Natural killer cell (primary cell): ENCODE data around the gene MSS51. TPM values are rescaled to one million over a fixed set of nuclear protein-coding genes. Genes with fewer than 3 reads are reported as not detected.

Source experiments
- ATAC-seq, 3 donors: fragments of 150-1000 bp in 2 of 3; fragments of 200-7000 bp in 1 of 3; cut with Tn5 transposase; 1 replicate in 1 of 3; 2 replicates in 2 of 3; pipeline ENCODE4 v1.10.0; 2021; ENCODE audit warnings: mild to moderate bottlenecking in 2 of 3, moderate library complexity in 2 of 3
- DNase-seq, 2 donors: peaks; one replicate each; pipeline versions ENCODE4 v3.0.0 to v3.0.0-alpha.2; 2013 to 2021; ENCODE audit warnings: mixed read lengths in 1 of 2
- H3K27ac ChIP-seq: one replicate; pipeline ENCODE4 v1.5.1; 2013; ENCODE audit warnings: mild to moderate bottlenecking, low read length
- H3K27me3 ChIP-seq: one replicate; pipeline ENCODE4 v1.6.1; 2013; ENCODE audit warnings: low read length; ENCODE audit not compliant: control insufficient read depth, insufficient read depth
- H3K36me3 ChIP-seq: one replicate; pipeline ENCODE4 v1.6.1; 2013; ENCODE audit warnings: low read length; ENCODE audit not compliant: control insufficient read depth, insufficient read depth
- H3K4me1 ChIP-seq: one replicate; pipeline ENCODE4 v1.6.1; 2013; ENCODE audit warnings: low read length; ENCODE audit not compliant: control insufficient read depth, insufficient read depth
- H3K4me3 ChIP-seq: one replicate; pipeline ENCODE4 v1.5.1; 2013; ENCODE audit warnings: low read length
- H3K9me3 ChIP-seq: one replicate; pipeline ENCODE4 v1.6.1; 2013; ENCODE audit warnings: low read length; ENCODE audit not compliant: control insufficient read depth, insufficient read depth
- H3K27ac Mint-ChIP-seq, 2 donors: one replicate each; pipeline ENCODE4 v1.8.0; 2022; ENCODE audit warnings: mild to moderate bottlenecking in 2 of 2, mixed read lengths in 2 of 2, moderate library complexity in 1 of 2
- H3K27me3 Mint-ChIP-seq, 2 donors: one replicate each; pipeline ENCODE4 v1.8.0; 2022; ENCODE audit warnings: low read depth in 2 of 2, mixed read lengths in 2 of 2
- H3K36me3 Mint-ChIP-seq: one replicate; pipeline ENCODE4 v1.8.0; 2022; ENCODE audit warnings: mixed read lengths
- H3K4me1 Mint-ChIP-seq, 2 donors: one replicate each; pipeline ENCODE4 v1.8.0; 2022; ENCODE audit warnings: mixed read lengths in 2 of 2
- H3K4me3 Mint-ChIP-seq: one replicate; pipeline ENCODE4 v1.8.0; 2022; ENCODE audit warnings: mild to moderate bottlenecking, moderate library complexity, mixed read lengths
- H3K9me3 Mint-ChIP-seq, 2 donors: one replicate each; pipeline ENCODE4 v1.8.0; 2022; ENCODE audit warnings: mixed read lengths in 2 of 2
- CTCF ChIP-seq: fragments of 200-600 bp; IDR thresholded peaks from one replicate; pipeline ENCODE4 v1.8.0; 2022; ENCODE audit warnings: antibody characterized with exemption
- WGBS: methylation state at CpG from one replicate; pipeline ENCODE4 v1.1.7; 2013; ENCODE audit warnings: missing lambda C conversion rate; ENCODE audit not compliant: insufficient coverage; 5-methylcytosine and 5-hydroxymethylcytosine counted together
- intact Hi-C: fragments of 100-400 bp; cut with micrococcal nuclease; formaldehyde crosslinking; loops from one replicate; pipeline ENCODE4 v1.14.2; 2022
- total RNA-seq, 4 donors: library from RNA; stranded (reverse); fragments of 120-200 nt in 1 of 4; gene quantifications; one replicate each; pipeline versions ENCODE4 v1.2.3 to v1.2.4, GENCODE V29; 2013 to 2022

Gene MSS51
- total RNA-seq, 3 donors from 2014 or later (not counting 1 experiment from before 2014, with no cell fraction given), result 3.1 to 4.8 (median 4.5) TPM

DNA sequence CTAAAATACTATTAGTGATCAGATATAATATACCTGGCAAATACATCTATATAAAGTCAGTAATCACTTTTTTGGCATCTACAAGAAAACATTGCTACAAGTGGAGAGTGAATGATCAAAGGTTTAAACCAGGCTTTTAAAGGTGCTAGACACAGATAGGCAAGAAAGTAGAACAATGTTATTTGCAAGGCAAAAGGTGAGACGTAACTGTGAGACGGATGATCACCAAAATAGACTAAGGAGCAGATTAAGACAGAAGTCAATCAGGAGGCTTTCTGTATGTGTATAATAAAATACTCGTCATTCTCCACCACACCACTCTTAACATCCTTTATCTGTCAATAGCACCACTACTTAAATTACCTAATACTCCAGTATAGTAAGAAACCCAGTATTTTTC lies 27.8 kb downstream of the MSS51 start:
- no peak for ATAC-seq
- no peaks in the 10 kb centered on the region for H3K27me3 ChIP-seq
- no peak for TF ChIP-seq CTCF
- no peak for DNase-seq
- no peaks in the 10 kb centered on the region for H3K9me3 ChIP-seq
- Mint-ChIP-seq H3K4me3 (no peak overlapping the region), H3K4me1 (peaks cover 30 to 32% of the 10 kb centered on the region in 2 donors), H3K27ac (no peak overlapping the region), H3K9me3 (no peaks in the 10 kb centered on the region), H3K27me3 (no peaks in the 10 kb centered on the region), H3K36me3 (no peaks in the 10 kb centered on the region)
- H3K4me1 ChIP-seq, result no peaks in the 10 kb centered on the region
- no peak overlapping the region for H3K4me3 ChIP-seq
- WGBS, result 94% methylated on average over 2 of the region's 3 CpGs
- H3K36me3 ChIP-seq, result peaks cover under 1% of the 10 kb centered on the region
- H3K27ac ChIP-seq, result no peak overlapping the region
- intact Hi-C loops, result no loop called here

- Histone ChIP-seq H3K9me3 (no peaks in the 10 kb centered on the region), H3K27me3 (no peaks in the 10 kb centered on the region), H3K4me3 (no peak overlapping the region), H3K4me1 (no peaks in the 10 kb centered on the region), H3K36me3 (peaks cover 2% of the 10 kb centered on the region), H3K27ac (no peak overlapping the region)
- no peak for TF ChIP-seq CTCF
- Mint-ChIP-seq H3K27me3 (no peaks in the 10 kb centered on the region), H3K4me1 (peaks cover 25 to 30% of the 10 kb centered on the region in 2 donors), H3K4me3 (no peak overlapping the region), H3K9me3 (no peaks in the 10 kb centered on the region), H3K27ac (no peak overlapping the region), H3K36me3 (no peaks in the 10 kb centered on the region)
- intact Hi-C loops, result no loop called here
- WGBS, result 96% methylated on average over 9 of the region's 9 CpGs
- ATAC-seq (no peak), DNase-seq (no peak)
Observed at GRCh38 chr10:73404690-73405089, 28.7 kb downstream of the MSS51 start.

DNA sequence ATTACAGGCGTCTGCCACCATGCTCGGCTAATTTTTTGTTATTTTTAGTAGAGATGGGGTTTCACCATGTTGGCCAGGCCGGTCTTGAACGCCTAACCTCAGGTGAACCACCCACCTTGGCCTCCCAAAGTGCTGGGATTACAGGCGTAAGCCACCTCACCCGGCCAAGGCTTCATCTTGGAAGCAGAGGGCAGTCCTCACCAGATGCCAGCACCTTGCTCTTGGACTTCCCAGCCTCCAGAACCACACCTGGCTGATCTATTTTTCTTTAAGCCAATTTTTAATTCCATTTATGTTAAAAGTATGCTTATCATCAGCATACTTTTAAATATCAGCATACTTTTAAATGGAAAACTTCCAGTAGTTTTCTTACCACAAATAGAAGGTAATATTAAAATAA lies 31.7 kb downstream of the MSS51 start:
- Mint-ChIP-seq H3K4me3 (no peak overlapping the region), H3K9me3 (no peaks in the 10 kb centered on the region), H3K4me1 (peaks cover 6 to 14% of the 10 kb centered on the region in 2 donors), H3K36me3 (no peaks in the 10 kb centered on the region), H3K27ac (no peak overlapping the region), H3K27me3 (no peaks in the 10 kb centered on the region)
- Histone ChIP-seq H3K27ac (no peak overlapping the region), H3K9me3 (no peaks in the 10 kb centered on the region), H3K27me3 (no peaks in the 10 kb centered on the region), H3K36me3 (peaks cover 17% of the 10 kb centered on the region), H3K4me3 (no peak overlapping the region), H3K4me1 (no peaks in the 10 kb centered on the region)
- WGBS, result 99% methylated on average over 6 of the region's 6 CpGs
- DNase-seq (no peak), ATAC-seq (no peak)
- intact Hi-C loops, result no loop called here
- no peak for TF ChIP-seq CTCF

GRCh38 chr10:73399063-73399462 lies 34.3 kb downstream of the MSS51 start:
- ATAC-seq (no peak), DNase-seq (no peak)
- Histone ChIP-seq H3K4me3 (no peak overlapping the region), H3K27ac (no peak overlapping the region), H3K9me3 (no peaks in the 10 kb centered on the region), H3K36me3 (peaks cover 33% of the 10 kb centered on the region), H3K4me1 (no peaks in the 10 kb centered on the region), H3K27me3 (no peaks in the 10 kb centered on the region)
- no peaks in the 10 kb centered on the region for H3K27me3 Mint-ChIP-seq
- peaks cover 6 to 14% of the 10 kb centered on the region in 2 donors for H3K4me1 Mint-ChIP-seq
- H3K4me3 Mint-ChIP-seq, result no peak overlapping the region
- intact Hi-C loops, result no loop called here
- no peaks in the 10 kb centered on the region for H3K9me3 Mint-ChIP-seq
- 95% methylated on average over 2 of the region's 4 CpGs for WGBS
- H3K27ac Mint-ChIP-seq, result no peak overlapping the region
- no peaks in the 10 kb centered on the region for H3K36me3 Mint-ChIP-seq
- TF ChIP-seq CTCF, result no peak
